ENCODE data around the gene ACD. TPM values are rescaled to one million over a fixed set of nuclear protein-coding genes. Genes with fewer than 3 reads are reported as not detected.

Gene ACD
- total RNA-seq, 1 experiment from 2014 or later = 34.1 TPM

DNA sequence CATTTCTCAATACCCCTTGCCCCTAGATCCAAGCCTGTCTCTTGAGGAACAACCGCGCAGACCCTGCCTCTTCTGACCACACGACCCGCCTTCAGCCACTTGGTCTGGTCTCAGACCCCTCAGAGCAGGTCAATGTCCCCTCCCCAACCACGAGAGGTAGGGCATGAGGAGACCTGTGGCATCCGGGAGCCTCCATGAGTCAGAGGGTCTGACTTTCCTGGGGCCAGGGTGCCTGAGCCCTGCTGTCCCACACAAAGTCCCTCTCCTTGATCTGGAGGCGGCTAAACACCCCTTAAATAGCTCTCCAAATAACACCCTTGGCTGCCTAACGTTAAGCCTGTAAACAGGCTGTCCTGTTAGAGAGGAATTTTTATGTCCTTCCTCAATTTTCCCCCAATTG, 10.0 kb downstream of the ACD start:
- no peaks in the 10 kb centered on the region; the same call in 1 of the 2 replicates for H3K27me3 ChIP-seq (ENCODE audit: insufficient read depth, low read length)
- TF ChIP-seq, protein P1, sequence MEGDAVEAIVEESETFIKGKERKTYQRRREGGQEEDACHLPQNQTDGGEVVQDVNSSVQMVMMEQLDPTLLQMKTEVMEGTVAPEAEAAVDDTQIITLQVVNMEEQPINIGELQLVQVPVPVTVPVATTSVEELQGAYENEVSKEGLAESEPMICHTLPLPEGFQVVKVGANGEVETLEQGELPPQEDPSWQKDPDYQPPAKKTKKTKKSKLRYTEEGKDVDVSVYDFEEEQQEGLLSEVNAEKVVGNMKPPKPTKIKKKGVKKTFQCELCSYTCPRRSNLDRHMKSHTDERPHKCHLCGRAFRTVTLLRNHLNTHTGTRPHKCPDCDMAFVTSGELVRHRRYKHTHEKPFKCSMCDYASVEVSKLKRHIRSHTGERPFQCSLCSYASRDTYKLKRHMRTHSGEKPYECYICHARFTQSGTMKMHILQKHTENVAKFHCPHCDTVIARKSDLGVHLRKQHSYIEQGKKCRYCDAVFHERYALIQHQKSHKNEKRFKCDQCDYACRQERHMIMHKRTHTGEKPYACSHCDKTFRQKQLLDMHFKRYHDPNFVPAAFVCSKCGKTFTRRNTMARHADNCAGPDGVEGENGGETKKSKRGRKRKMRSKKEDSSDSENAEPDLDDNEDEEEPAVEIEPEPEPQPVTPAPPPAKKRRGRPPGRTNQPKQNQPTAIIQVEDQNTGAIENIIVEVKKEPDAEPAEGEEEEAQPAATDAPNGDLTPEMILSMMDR (conservative IDR thresholded peaks at IDR 0.05) = no peak
- H2BK20ac ChIP-seq (ENCODE audit: low read depth, low read length, poor library complexity, severe bottlenecking) = no peak overlapping the region
- Mint-ChIP-seq H3K9me3 (no peaks in the 10 kb centered on the region; a peak in 1 of 5 replicates), H3K27ac (no peak overlapping the region; a peak in 1 of 7 replicates), H3K4me3 (peak overlapping the region in 1 of 2 experiments; percentile 51; a peak in 1 of 5 replicates), H3K4me1 (peaks cover 2 to 9% of the 10 kb centered on the region in 2 experiments), H3K27me3 (ENCODE audit: low read depth) (peaks cover 5% of the 10 kb centered on the region), H3K36me3 (ENCODE audit: insufficient read depth in 1 of 3, low read depth in 3 of 3) (peaks cover 8 to 33% (median 31%) of the 10 kb centered on the region in 3 experiments; a peak in 6 of 7 replicates)
- no CpG with 5 or more reads among the region's 8 CpGs for whole genome bisulfite sequencing (ENCODE audit: extremely low coverage, insufficient read length, low lambda C conversion rate)
- no peaks in the 10 kb centered on the region for H3K4me1 ChIP-seq (ENCODE audit: insufficient read depth, low read length)
- no peaks in the 10 kb centered on the region for H3K79me1 ChIP-seq (ENCODE audit: insufficient read depth, low read depth, low read length, poor library complexity, severe bottlenecking)
- no peak overlapping the region for H2BK120ac ChIP-seq (ENCODE audit: low read depth, low read length, poor library complexity, severe bottlenecking)
- no peaks in the 10 kb centered on the region for H4K20me1 ChIP-seq (ENCODE audit: control insufficient read depth, insufficient read depth, insufficient read length)
- H3K23ac ChIP-seq (ENCODE audit: insufficient read length, low read depth, low read length) = no peak overlapping the region
- no peak overlapping the region for H3K4me2 ChIP-seq (ENCODE audit: insufficient read depth, insufficient read length, low read length)
- DNase-seq = no peak
- no peak overlapping the region for H3T11ph ChIP-seq (ENCODE audit: low read length)
- H2AK5ac ChIP-seq (ENCODE audit: insufficient read length, low read length) = no peak overlapping the region
- no peak overlapping the region for H3K14ac ChIP-seq (ENCODE audit: insufficient read depth, low read length)
- H4K91ac ChIP-seq (ENCODE audit: insufficient read length, low read depth, low read length) = no peak overlapping the region
- H3K79me2 ChIP-seq (ENCODE audit: insufficient read depth, low read length) = no peaks in the 10 kb centered on the region
- no peak overlapping the region for H3K27ac ChIP-seq (ENCODE audit: insufficient read length, low read depth, low read length)
- no peak overlapping the region for H2BK15ac ChIP-seq (ENCODE audit: low read depth, low read length)
- H3K9ac ChIP-seq (ENCODE audit: extremely low read depth, insufficient read length, low read length) = no peak overlapping the region
- no peak overlapping the region for H2BK12ac ChIP-seq (ENCODE audit: insufficient read length, low read depth, low read length)
- H3K18ac ChIP-seq (ENCODE audit: insufficient read length, low read depth, low read length) = no peak overlapping the region
- no peak overlapping the region for H2BK5ac ChIP-seq (ENCODE audit: insufficient read length, low read length)
- H4K5ac ChIP-seq (ENCODE audit: insufficient read length, low read depth, low read length) = no peak overlapping the region
- H3K56ac ChIP-seq (ENCODE audit: insufficient read length, low read depth, low read length) = no peak overlapping the region
- no peak overlapping the region for H4K8ac ChIP-seq (replicated peaks; ENCODE audit: insufficient read length, low read depth, low read length)
- no peaks in the 10 kb centered on the region for H3K9me3 ChIP-seq (ENCODE audit: control insufficient read depth, low read depth, low read length)
- no peak overlapping the region for H2AFZ ChIP-seq (ENCODE audit: low read length)
- H3K23me2 ChIP-seq (ENCODE audit: insufficient read length, low read depth, low read length, poor library complexity, severe bottlenecking) = peaks cover 7% of the 10 kb centered on the region
- H3K4ac ChIP-seq (ENCODE audit: low read depth, low read length) = no peak overlapping the region

Measured in H9 (cell line).